Peyer's patch (tissue), 4 donors: ENCODE results near the gene JUP. TPM values are rescaled to one million over a fixed set of nuclear protein-coding genes. Genes with fewer than 3 reads are reported as not detected.
A peak's percentile ranks its signal among the peaks of the same experiment; 100 is the strongest.

Experiments used
- DNase-seq, 3 donors: peaks; one replicate each; pipeline ENCODE4 v3.0.0-alpha.2; 2017 to 2019
- H3K27ac ChIP-seq, 4 donors: fragments of 200-600 bp; sonication (generic); one replicate each; pipeline ENCODE4 v1.5.1; 2016 to 2019
- H3K27me3 ChIP-seq, 2 donors: fragments of 200-600 bp; sonication (generic); one replicate each; pipeline ENCODE4 v1.5.1; 2019
- H3K36me3 ChIP-seq, 3 donors: fragments of 200-600 bp; sonication (generic); one replicate each; pipeline ENCODE4 v1.5.1; 2016 to 2019
- H3K4me1 ChIP-seq, 4 donors: fragments of 200-600 bp; sonication (generic); one replicate each; pipeline ENCODE4 v1.5.1; 2016 to 2019
- H3K4me3 ChIP-seq, 4 donors: fragments of 200-600 bp; sonication (generic); 1 replicate in 3 of 4; 2 replicates in 1 of 4; pipeline ENCODE4 v1.5.1; 2016 to 2019; ENCODE audit warnings: mild to moderate bottlenecking in 1 of 4
- H3K9me3 ChIP-seq, 4 donors: fragments of 200-600 bp; sonication (generic); one replicate each; pipeline ENCODE4 v1.5.1; 2016 to 2019; ENCODE audit warnings: mild to moderate bottlenecking in 1 of 4
- POLR2A ChIP-seq, 2 donors: fragments of 450-650 bp; IDR thresholded peaks; one replicate each; pipeline ENCODE4 v1.5.1; 2017; ENCODE audit warnings: antibody characterized with exemption in 2 of 2, mild to moderate bottlenecking in 2 of 2, moderate library complexity in 2 of 2
- total RNA-seq, 4 donors: library from RNA; depleted of rRNA; stranded (reverse); fragments of >200 nt; gene quantifications; one replicate each; pipeline ENCODE4 v1.1.0, GENCODE V29; 2016
- TF ChIP-seq, protein P1 (sequence below), 6 experiments: fragments of 450-650 bp in 4 of 6; fragments of 200-600 bp in 2 of 6; sonication (generic) in 1 of 6; IDR thresholded peaks; one replicate each; pipeline ENCODE4 v1.5.1; 2017 to 2019; ENCODE audit warnings: antibody characterized with exemption in 6 of 6, mild to moderate bottlenecking in 3 of 6, moderate library complexity in 1 of 6

JUP gene
- total RNA-seq, 4 donors from 2014 or later, result 229 to 585 (median 505) TPM

DNA sequence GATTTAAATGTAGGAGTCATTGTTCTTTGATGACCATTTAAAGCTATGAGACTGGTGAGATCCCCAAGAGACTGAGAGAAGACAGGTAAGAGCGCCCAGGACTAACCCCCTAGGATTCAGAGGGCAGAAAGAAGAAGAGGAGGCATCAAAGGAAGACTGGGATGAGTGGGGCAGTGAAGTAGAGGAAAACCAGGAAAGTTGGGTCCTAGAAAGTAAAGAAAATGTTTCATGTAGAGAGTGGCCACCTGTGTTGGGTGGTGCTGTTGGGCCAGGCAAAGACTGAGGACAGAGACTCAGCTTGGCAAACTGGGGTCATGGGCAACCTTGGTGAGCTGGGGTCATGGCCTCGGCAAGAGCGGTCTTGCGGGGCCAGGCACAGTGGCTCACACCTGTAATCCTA, 50.8 kb downstream of the JUP start:
- Histone ChIP-seq H3K4me3 (no peak overlapping the region), H3K36me3 (no peaks in the 10 kb centered on the region), H3K27ac (no peak overlapping the region), H3K27me3 (peaks cover 0 to 28% of the 10 kb centered on the region in 2 donors), H3K9me3 (no peaks in the 10 kb centered on the region), H3K4me1 (peaks cover 0 to 19% (median 6%) of the 10 kb centered on the region in 4 donors)
- no peak for DNase-seq
- no peak for TF ChIP-seq POLR2A (IDR thresholded peaks at IDR 0.05)
- TF ChIP-seq, protein P1, sequence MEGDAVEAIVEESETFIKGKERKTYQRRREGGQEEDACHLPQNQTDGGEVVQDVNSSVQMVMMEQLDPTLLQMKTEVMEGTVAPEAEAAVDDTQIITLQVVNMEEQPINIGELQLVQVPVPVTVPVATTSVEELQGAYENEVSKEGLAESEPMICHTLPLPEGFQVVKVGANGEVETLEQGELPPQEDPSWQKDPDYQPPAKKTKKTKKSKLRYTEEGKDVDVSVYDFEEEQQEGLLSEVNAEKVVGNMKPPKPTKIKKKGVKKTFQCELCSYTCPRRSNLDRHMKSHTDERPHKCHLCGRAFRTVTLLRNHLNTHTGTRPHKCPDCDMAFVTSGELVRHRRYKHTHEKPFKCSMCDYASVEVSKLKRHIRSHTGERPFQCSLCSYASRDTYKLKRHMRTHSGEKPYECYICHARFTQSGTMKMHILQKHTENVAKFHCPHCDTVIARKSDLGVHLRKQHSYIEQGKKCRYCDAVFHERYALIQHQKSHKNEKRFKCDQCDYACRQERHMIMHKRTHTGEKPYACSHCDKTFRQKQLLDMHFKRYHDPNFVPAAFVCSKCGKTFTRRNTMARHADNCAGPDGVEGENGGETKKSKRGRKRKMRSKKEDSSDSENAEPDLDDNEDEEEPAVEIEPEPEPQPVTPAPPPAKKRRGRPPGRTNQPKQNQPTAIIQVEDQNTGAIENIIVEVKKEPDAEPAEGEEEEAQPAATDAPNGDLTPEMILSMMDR (IDR thresholded peaks at IDR 0.05), result no peak

DNA sequence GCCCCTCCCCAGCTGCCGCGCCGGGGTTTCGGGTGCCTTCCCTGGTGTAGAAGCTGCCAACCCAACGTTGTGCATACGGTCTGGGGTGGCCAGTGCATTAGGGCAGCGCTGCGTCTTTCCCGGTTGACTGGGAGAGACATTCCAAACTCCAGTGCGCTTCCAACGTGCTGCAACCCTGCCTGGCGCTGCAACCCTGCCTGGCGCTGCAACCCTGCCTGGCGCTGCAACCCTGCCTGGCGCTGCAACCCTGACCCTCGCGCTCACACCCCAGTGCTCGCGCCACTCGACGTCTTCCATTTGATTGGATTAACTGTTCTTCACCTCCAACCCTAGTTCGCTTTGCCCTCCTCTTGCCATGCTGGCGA, 51.6 kb downstream of the JUP start:
- peak overlapping the region in 3 of 4 donors; percentile 29 to 48 (median 45) for H3K4me3 ChIP-seq
- H3K4me1 ChIP-seq, result peaks cover 0 to 19% (median 6%) of the 10 kb centered on the region in 4 donors
- no peak for TF ChIP-seq POLR2A (IDR thresholded peaks at IDR 0.05)
- TF ChIP-seq, protein P1 (IDR thresholded peaks at IDR 0.05), result no peak
- H3K27ac ChIP-seq, result no peak overlapping the region
- H3K9me3 ChIP-seq, result no peaks in the 10 kb centered on the region
- DNase-seq, result no peak
- H3K36me3 ChIP-seq, result no peaks in the 10 kb centered on the region
- H3K27me3 ChIP-seq, result peaks cover 0 to 28% of the 10 kb centered on the region in 2 donors

DNA sequence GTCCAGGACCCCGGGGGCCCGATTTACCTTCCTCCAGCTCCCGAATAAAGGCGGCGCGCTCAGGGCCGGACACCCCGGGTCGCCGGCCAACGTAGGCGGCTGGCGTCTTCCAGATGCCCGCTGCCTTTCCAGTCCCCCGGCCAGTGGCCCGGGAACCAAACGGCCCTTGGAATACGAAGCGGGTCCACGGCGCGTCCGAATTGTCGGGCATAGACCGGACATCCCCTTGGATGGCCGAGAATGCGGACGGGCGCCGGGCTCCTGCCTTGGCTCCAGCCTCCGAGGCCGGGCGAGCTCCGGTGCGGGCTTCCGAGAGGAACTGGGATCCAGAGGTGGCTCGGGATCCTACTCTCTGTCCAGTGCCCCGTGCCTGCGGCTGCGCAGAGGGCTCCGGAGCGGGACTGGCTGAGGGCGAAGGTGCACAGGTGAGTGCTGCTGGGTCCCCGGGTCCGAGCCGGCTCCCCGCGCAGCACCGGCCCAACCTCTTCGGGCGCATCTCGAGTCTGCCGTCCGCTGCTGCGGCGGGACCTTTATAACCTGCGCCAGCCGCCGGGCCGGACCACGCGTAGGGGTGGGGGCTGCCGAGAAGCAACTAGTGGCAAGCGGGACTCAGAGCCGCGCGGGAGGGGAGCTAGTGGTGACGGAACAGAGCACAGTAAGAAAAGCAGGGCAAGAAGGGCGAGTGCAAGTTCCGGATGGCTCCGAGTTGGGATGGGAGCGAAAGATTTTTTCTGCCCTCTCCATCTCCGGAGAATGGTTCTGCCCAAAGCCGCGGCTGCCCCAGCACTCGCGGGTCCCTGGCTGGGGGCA, 52.2 kb downstream of the JUP start, which contains the start of gene HAP1:
Gene HAP1 (minus strand): TSS at position 505 of the 810 bp plus-strand sequence. CDS start 9 bp downstream, at position 496.
- no peak for DNase-seq
- Histone ChIP-seq H3K9me3 (no peaks in the 10 kb centered on the region), H3K4me3 (peak within 1 kb of the TSS; percentile 6 to 48 (median 37)), H3K27ac (no peak within 1 kb of the TSS), H3K27me3 (peaks cover 0 to 28% of the 10 kb centered on the region in 2 donors), H3K36me3 (no peaks in the 10 kb centered on the region), H3K4me1 (peaks cover 0 to 19% (median 6%) of the 10 kb centered on the region in 4 donors)
- TF ChIP-seq, protein P1 (IDR thresholded peaks at IDR 0.05), result no peak
- peak; percentile 16 to 21 for TF ChIP-seq POLR2A (IDR thresholded peaks at IDR 0.05)

DNA sequence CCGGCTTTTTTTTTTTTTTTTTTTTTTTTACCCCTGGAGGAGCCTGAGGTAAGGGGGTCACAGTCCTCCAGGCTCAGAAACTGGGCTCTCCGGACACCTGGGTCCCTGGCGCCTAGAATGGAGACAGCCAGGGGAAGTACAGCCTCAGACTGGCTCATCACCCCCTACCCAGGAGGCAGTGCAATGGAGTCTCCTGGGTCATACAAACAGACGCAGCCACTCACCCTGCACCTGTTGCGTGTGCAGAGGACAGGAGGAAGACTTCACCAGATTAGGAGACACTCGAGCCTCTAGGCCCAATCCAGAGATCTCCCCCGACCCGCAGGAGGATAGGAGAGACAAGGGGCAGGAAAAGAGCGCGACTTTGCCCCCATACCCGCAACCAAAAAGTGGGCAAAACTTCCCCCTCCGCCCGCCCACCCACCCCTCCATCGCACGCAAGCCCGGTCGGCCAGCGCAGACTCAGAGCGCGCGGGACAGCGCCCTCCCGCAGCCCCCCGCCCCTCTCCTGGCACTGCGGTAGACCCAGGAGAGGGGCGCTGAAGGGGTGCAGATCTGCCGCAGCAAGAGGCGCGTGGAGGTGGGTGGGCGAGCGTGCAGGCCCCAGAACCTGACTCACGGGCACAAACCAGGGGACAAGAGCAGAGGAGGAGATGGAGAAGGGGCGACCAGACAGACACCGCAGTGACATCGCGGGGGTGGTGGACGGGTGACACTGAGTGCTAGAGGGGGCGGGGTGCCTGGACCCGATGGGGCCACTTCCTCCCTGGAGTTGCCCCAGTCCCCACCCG, 53.0 kb downstream of the JUP start:
- Histone ChIP-seq H3K27me3 (peaks cover 0 to 28% of the 10 kb centered on the region in 2 donors), H3K27ac (no peak overlapping the region), H3K9me3 (no peaks in the 10 kb centered on the region), H3K4me1 (peaks cover 0 to 19% (median 6%) of the 10 kb centered on the region in 4 donors), H3K4me3 (peak overlapping the region in 3 of 4 donors; percentile 29 to 48 (median 45)), H3K36me3 (no peaks in the 10 kb centered on the region)
- TF ChIP-seq, protein P1 (IDR thresholded peaks at IDR 0.05), result no peak
- TF ChIP-seq POLR2A (IDR thresholded peaks at IDR 0.05), result no peak
- no peak for DNase-seq

DNA sequence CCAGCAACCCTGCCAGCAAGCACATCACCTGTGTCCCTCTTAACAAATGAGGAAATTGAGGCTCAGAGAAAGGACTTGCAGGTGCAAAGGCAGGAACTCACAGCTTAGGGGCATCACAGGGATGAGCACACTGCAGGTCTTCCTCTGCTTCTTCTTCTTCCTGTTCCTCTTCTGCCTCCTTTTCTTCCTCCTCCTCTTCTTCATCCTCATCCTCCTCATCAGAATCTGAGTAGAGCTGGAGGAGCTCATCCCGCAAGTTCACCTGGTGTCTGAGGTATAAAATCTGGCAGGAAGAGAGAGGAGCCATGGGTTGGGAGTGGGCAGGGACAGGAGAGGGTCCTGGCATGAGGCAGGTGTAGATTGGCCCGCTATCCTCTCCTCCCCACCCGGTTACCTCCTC, 54.7 kb downstream of the JUP start:
- no peaks in the 10 kb centered on the region for H3K9me3 ChIP-seq
- peaks cover 0 to 19% (median 6%) of the 10 kb centered on the region in 4 donors for H3K4me1 ChIP-seq
- no peaks in the 10 kb centered on the region for H3K36me3 ChIP-seq
- no peak overlapping the region for H3K4me3 ChIP-seq
- TF ChIP-seq, protein P1 (IDR thresholded peaks at IDR 0.05), result no peak
- no peak for TF ChIP-seq POLR2A (IDR thresholded peaks at IDR 0.05)
- H3K27ac ChIP-seq, result no peak overlapping the region
- no peak for DNase-seq
- peaks cover 0 to 28% of the 10 kb centered on the region in 2 donors for H3K27me3 ChIP-seq
